Fibroblast of the conjunctiva (primary cell): ENCODE results near the gene RAB4A.
"Not testable (repeated sequence)": the region's sequence is repeated elsewhere in the genome, so short reads cannot be mapped to it uniquely, and the experiment has no call there.

Experiments used
- DNase-seq: peaks from one replicate; pipeline ENCODE4 v3.0.0-alpha.2; 2010; ENCODE audit warnings: low read depth

RAB4A gene

DNA sequence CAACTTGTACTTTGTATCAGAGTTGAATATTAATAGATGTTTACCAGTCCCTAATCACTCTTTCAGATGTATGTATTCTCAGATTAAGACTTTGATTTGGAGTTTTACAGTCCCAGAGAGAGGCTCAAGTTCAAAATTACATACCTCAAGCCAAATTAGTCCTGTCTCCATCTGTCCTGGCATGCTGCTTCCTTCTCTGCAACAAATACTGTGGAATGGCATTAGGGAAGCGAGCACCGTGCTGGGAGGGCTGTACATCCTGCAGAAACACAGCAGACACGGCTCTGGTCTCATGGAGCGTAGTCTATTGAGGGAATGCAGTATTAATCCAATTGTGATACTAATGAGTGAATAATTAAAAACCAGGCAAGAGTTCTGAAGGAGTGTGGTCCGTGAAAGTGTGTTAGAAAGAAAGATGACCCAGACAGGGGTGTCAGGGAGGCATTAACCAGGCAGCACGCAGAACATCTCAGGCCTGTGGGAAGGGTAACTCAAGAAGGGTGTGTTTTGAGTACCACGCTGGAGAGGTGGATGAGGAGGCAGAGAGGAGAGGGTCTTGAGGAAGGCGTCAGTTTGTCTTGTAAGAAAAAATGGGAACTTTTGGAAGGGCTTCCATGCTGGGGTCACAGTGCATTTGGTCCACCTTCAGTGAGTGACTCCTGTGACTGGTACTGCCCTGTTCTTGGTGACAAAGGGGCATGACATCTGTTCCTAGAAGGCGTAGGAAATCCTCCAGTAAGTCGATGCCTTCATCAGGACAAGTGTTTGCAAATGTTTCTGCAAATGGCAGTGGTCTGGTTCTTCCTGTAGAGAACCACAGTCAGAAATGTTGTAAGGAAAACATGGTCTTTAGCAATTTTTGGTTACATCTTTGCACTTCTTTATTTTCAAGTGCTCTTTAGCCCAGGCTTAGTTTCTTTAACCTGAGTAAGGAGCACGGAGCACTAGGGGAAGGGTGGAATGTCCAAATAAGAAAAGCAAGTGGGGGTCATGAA lies 1.6 kb downstream of the RAB4A start:
- DNase-seq: no peak

DNA sequence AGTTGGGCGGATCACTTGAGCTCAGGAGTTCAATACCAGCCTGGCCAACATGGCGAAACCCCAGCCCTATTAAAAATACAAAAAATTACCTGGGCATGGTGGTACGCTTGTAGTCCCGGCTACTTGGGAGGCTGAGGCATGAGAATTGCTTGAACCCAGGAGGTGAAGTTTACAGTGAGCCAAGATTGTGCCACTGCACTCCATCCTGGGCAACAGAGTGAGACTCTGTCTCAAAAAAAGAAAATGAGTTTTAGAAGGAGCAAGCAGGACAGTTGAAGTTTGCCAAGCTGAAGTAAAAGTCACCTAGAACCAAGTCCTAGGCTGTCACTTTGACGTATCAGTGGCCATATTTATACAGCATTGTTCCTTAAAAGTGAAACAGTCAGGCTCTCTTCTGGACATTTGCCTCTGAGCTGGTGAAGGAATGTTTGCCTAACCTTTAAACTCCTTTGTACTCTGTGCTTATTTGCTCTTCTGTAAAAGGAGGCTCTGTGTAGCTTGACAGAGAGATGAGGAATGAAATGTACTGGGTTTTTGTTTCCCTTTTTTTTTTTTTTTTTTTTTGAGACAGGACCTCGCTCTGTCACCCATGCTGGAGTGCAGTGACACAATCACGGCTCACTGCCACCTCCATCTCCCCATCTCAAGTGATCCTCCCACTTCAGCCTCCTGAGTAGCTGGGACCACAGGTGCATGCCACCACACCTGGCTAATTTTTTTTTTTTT lies 2.8 kb downstream of the RAB4A start:
- DNase-seq: no peak

DNA sequence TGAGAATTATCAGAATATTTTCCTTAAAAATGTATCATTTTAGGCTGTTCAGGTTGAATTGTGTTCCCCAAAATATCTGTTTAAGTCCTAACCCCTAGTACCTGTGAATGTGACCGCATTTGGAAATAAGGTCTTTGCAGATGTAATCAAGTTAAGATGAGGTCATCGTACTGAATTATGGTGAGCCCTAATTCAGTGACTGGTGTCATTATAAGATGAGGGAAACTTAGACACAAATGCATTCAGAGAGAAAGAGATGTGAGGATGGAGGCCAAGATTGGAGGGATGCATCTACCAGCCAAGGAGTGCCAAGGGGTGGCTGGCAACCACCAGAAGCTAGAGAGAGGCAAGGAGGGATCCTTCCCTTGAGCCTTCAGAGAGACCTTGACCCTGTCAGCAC lies 4.1 kb downstream of the RAB4A start:
- no peak for DNase-seq

DNA sequence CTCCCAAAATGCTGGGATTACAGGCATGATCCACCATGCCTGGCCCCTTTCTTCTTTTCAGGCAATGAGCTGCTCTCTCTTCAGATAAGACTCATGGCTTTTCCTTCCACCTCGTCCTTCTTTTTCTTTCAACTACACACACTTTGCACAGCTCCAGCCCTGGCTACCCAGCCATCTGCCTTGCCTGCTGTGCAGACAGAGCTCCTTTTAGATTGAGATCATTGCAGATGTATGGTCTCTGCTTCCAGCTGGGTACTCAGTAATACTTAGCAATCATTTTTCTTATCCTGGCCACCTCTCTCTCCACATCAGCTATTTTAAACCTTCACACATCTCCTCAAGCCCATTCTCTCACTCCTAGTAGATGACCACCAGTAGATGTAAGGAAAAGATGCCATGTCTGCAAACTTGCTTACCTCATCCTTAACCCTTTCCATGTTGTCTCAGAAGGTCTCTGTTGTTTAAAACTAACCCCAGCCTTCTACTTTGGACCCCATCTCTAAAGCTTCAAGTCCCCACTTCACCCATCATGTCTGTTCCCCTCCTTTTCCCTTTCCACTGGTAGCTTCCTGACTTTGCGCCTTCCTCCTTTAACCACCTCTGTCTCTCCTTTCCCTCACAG lies 7.3 kb downstream of the RAB4A start:
- no peak for DNase-seq

DNA sequence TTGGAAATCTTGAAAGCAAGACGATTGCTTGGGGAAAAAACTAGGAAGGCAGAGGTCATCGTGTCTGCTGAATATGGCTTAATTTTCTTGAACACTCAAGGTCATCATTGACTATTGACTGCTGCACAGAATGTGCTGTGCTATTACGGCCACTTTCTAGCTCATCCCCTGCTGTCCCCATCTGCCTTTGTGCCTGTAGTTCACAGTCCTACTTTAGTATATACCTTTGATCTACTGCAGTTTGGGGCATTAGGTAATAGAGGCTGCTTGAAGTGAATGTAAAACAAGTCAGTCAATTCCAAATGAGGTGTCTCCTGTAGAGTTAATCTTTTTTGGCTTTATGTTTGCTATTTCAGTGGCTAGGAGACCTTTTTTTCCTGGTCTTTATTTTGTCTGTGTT lies 8.3 kb downstream of the RAB4A start:
- no peak for DNase-seq

DNA sequence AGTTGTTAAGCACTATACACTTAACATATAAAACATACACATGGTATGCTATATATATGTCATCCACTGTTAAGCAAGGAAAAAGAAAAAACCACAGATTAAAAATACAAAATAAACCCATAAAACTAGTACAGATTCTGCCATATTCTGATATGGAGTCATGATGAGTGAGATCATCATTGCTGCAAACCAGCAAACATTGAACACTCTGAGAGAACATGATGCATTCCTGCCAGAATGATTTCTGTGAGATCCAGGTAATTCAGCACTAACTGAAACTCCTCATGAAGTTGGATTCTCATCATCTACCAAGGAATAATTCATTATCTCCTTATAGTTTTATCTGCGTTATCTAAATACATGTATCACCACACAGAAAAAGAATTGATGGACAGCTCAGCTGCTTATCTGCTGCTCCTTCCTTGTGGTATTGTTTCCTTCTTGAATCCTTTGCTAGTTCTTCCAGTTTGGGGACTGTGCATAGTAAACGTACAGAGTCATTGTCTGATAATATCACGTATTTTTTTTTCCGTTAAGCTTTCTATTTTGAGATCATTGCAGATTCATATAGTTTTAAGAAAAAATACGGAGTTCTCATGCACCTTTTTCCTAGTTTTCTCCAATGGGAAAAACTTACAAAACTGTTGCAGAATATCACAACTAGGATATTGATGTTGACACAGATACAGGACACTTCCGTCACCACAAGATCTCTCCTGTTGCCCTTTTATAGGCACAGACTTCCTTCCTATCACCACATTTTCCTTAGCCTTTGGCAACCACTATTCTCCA lies 9.3 kb downstream of the RAB4A start:
- DNase-seq: no peak

DNA sequence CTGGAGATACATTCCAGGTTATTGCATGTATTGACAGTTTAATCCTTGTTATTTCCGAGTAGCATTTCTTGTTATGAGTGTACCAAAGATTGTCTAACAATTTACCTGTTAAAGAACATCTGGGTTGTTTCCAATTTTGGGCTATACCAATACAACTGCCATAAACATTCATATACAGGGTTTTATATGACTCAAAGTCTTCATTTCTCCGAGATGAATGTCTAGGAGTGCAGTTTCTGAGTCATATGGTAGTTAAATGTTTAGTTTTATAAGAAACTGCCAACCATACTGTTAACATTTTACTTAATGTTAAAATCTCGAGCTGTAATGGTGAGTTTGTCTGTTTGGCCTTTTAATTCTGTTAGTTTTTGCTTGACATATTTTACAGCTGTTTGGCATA lies 10.0 kb downstream of the RAB4A start:
- DNase-seq: no peak

DNA sequence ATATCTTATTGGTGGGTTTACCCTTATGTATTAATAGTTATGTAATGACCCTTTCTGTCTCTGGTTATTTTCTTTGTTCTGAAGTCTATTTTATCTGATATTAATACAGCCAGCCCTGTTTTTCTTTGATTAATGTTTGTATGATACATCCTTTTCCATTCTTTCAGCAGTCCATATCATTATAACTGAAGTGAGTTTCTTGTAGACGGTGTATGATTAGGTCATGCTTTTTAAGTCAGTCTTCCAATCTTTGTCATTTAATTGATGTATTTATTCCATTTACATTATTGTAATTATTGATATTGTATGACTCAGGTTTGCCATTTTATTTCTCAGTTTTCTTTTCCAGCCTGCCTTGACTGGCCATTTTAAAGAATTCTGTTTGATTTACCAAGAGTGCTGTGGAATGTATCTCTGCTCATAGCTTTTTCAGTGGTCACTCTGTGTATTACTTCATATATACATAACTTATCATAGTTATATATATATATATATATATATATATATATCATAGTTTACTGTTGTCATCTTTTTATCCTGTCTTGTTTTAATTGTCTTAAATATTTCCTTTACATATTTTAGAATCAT lies 10.5 kb downstream of the RAB4A start:
- no peak for DNase-seq

DNA sequence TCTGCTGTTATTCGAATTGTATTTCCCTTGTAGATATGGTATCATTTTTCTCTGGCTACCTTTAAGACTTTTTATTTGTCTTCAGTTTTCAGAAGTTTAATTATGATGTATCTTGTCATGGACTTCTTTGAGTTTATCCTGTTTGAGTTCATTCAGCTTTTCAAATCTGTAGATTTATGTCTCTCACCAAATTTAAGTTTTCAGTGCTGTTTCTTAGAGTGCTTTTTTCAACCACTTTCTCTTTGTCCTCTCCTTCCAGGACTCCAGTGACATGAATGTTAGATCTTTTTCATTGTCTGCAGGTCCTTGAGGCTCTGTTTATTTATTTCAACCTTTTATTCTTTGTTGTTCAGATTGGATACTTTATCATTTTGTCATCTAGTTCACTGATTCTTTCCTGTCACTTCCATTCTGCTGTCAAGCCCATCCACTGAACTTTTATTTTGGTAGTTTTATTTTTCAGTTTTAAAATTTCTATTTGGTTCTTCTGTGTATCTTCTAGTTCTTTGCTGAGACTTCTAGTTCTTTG lies 11.4 kb downstream of the RAB4A start:
- DNase-seq: no peak

DNA sequence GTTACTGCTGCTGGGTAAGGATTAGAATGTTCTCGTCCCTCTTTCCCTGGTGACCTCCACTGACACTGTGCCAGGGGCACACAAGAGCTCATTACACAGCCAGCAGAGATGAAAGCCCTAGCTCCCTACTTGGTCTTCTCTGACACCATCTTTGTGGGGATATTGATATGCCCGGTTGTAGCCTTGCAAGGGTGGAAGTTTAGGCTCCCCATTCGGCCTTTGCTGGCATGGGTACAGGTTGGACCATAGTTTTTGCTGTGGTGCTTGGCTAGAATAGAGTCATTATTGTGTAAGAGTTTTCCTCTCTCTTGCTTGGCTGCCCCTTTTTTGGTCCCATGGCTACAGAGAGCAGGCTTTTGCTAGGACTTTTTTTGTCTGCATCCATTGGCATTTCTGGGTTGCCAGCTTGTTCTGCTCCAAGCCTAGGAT lies 12.3 kb downstream of the RAB4A start:
- DNase-seq: no peak

DNA sequence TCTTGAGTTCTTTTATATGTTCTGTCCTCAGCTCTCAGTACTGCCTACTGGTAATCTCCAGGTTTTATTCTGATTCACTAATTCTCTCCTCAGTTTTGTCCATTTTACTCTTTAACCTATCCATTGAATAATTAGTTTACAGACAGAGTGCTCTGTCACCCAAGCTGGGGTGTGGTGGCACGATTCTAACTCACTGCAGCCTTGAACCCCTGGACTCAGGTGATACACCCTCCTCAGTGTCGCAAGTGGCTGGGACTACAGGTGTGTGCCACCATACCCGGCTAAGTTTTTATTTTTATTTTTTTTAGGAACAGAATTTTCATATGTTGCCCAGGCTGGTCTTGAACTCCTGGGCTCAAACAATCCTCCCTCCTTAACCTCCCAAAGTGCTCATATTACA lies 14.0 kb downstream of the RAB4A start:
- DNase-seq: no peak

DNA sequence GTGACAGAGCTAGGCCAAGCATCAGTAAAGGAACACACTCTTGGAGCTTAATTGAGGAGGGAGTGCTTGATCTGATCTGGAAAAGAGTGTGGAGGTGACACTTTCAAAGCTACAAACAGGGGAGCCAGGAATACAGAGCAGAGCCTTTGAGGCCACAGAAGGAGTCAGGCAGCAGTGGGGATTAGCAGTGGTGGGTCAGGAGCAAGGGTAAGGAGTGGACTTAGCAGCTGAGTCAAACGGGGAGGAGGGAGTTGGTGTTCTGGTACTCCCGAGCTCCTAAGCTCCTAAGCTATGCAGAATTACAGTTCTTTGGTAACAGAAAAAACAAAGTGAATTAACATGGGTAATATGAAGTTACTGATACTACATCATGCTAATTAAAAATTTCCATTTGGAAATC lies 14.5 kb downstream of the RAB4A start:
- DNase-seq: no peak

DNA sequence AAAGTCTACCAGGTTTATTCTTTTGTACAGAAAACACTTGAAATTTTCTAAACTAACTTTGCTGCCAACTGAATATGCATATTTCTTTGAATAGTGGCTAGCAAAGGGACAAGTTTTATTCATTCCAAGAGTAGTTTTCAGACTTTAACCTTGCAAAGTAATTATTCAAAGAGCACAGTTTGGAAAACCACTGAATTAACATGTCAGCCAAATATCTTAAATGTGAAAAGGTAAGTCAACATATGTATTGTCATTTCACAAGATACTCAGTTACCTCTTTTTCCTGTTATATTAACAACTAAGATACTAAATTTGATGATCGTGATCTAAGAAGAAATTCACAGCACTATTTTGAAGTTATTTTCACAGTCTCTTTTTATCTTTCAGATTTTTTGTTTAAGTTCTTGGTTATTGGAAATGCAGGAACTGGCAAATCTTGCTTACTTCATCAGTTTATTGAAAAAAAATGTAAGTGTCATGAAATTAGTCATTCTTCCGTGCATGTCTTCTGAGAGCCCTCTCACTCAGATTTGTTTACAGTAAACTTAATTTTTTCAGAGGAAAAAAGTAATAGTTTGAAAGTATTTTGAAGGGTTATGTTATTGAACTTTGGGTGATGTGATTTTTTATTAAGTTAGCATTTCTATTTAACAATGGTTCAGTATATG lies 15.3 kb downstream of the RAB4A start:
- DNase-seq: no peak

DNA sequence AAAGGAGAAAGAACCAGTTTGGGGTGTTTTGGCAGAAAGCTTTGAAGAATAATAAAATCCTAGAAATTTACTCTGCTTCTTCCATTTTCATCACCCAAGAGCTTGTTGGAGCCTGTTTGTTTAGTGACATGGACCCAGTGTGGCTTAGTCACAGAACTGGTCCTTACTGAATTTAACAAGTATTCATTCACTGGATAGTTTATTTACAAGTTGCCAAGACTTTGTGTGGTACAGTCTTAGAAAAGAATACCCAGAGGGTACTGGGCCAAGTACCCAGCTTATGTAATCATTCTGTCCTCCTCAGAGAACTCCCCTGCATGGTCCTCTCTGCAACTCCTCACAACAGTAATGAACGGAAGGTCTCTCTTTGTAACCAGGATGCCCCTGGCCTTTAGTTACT lies 16.4 kb downstream of the RAB4A start:
- DNase-seq: no peak

DNA sequence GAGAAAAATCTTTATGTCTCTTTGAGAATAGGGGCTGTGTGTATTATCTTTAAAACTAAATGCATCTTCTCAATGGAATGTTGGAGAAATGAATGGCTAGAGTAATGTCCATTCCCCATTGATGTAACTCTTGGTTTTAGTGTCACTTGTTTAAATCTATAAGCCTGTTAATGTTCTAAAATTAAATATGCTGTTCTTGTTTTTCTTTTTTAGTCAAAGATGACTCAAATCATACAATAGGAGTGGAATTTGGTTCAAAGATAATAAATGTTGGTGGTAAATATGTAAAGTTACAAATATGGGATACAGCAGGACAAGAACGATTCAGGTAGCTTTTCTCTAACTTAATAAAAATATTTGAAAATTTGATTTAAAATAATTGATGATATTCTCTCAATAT lies 17.6 kb downstream of the RAB4A start:
- DNase-seq: no peak

DNA sequence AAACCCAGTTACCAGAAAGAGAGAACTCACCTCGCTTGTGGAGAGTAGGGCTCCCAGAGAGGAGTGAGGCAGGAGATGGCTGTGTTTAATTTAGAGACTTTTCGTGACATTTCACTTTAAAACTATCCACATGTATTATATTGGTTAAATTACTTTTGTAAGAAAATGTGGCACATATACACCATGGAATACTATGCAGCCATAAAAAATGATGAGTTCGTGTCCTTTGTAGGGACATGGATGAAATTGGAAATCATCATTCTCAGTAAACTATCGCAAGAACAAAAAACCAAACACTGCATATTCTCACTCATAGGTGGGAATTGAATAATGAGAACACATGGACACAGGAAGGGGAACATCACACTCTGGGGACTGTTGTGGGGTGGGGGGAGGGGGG lies 20.8 kb downstream of the RAB4A start:
- not testable (repeated sequence) for DNase-seq

DNA sequence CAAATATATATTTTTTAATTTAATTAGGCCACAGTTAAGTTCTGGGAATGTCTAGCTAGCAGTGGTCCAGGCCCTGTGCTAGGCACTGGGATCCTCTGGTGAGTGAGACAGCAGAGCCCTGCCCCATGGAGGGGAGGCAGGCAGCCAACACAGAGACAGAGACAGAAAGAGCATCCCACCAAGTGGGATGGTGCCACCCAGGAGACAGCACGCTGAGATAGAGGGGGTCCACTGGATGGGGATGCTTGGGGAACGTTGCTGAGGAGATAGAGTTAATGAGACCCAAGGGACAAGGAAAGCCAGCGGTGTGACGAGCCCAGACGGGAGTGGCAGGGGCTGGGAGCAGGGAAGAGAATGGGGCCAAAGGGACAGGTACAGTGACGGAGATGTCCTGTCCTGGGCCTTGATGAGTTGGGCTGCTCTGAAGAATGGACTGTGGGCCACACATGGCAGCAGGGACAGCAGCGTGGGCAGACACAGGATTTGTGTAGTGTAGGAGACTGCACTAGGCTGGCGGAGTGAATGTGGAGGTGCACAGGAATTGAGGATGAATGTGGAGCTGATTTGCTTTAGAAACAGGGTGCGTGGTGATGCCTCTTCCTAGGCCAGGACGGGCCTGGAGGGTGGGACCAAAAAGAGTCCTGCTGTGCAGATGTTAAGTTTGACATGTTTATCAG lies 22.8 kb downstream of the RAB4A start:
- DNase-seq: no peak

DNA sequence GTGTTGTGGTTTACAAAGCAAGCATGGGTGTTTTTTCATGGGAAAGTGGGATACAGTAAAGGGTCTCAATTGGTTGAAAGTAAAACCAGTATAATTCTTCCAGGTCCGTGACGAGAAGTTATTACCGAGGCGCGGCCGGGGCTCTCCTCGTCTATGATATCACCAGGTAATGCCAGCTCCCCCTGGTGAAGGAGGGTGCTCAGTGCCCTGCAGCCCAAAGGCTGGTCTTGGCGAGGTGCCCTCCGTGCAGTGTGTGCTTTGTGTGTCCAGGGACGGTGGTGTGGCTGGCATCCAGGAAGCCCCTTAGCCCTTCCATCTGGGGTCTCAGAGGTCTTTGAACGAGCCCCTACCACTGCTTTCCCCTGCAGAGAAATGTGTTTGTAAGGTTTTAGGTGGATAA lies 24.8 kb downstream of the RAB4A start:
- no peak for DNase-seq

DNA sequence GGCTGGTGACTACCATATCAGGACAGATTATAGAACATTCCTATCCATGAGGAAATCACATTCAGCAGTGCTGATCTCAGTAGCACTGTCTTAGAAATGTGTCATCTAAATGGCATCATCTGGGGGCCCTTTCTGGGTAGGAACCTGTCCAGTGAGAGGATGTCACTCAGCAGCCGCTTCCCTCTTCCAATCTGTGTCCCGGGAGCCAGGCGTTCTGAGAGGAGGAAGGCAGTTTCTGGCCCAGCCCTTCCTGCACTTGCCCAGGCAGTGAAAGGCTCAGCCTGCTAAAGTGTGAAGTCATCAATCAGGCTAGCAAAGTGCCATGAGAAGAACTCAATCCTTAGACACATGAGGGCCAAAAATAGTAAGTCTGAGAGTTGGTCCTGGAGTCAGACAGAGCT lies 25.6 kb downstream of the RAB4A start:
- no peak for DNase-seq

DNA sequence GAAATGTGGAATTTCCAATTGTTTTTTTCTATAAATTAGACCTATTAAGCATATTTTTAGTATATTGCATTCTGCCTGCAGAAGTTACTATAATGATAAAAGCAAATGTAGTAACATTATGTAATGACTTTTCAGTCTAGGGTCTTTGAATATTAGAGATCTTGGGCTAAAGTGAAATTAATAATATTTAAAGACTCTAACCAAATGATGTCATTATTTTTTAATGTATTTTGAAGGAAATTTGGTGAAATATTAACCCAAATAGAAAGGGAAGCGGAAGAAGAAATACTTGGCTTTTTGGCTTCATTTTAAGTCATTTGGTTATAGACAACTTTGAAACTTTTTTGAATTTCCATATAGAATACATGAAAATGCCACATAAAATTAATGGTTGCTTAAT lies 26.8 kb downstream of the RAB4A start:
- no peak for DNase-seq
